ENCODE results near the gene BCL2. TPM values are rescaled to one million over a fixed set of nuclear protein-coding genes. Genes with fewer than 3 reads are reported as not detected.

BCL2 gene
- total RNA-seq, 1 experiment from 2014 or later, result 1.5 TPM

- Histone ChIP-seq H3K9ac (ENCODE audit: low read length) (no peak overlapping the region), H3K4me3 (ENCODE audit: low read length) (no peak overlapping the region), H4K20me1 (ENCODE audit: low read length) (no peaks in the 10 kb centered on the region), H3K4me2 (ENCODE audit: low read length) (no peak overlapping the region), H3K36me3 (ENCODE audit: low read depth, low read length) (no peaks in the 10 kb centered on the region), H2AFZ (ENCODE audit: low read length) (no peak overlapping the region), H3F3A (ENCODE audit: low read length, unreplicated experiment) (no peaks in the 10 kb centered on the region), H3K27me3 (ENCODE audit: low read length) (0 out of 2 replicates have a peak, but pooled peaks cover 5% of the 10 kb centered on the region), H3K27ac (ENCODE audit: low read length) (no peak overlapping the region), H3K4me1 (ENCODE audit: insufficient read depth, low read length) (peaks cover 21% of the 10 kb centered on the region), H3K79me2 (ENCODE audit: low read length) (no peaks in the 10 kb centered on the region), H3K9me3 (ENCODE audit: low read length) (no peaks in the 10 kb centered on the region), H3K9me2 (replicated peaks; ENCODE audit: low read length) (no peaks in the 10 kb centered on the region)
- DNase-seq (no peak), ATAC-seq (no peak)
- BruUV-seq (replicated peaks), result no TSS peak
- intact Hi-C loops (cut with micrococcal nuclease), result no loop called here
- ChIA-PET POLR2A (ENCODE audit: unreplicated experiment) (no interaction called here), CTCF (no interaction called here)
- TF ChIP-seq EZH2 (IDR thresholded peaks at IDR 0.05; ENCODE audit: low read length, unreplicated experiment) (no peak), EZH2phosphoT487 (IDR thresholded peaks at IDR 0.05; ENCODE audit: borderline replicate concordance, low read length) (no peak), CTCF (conservative IDR thresholded peaks at IDR 0.05; ENCODE audit: low read depth, low read length) (no peak)
These were observed 59.2 kb downstream of the BCL2 start for GRCh38 chr18:63260380-63260754.

GRCh38 chr18:63259567-63260379, 59.8 kb downstream of the BCL2 start:
- Histone ChIP-seq H3K79me2 (ENCODE audit: low read length) (no peaks in the 10 kb centered on the region), H3K9ac (ENCODE audit: low read length) (peak overlapping the region; percentile 26; the same call in 1 of the 2 replicates), H3K36me3 (ENCODE audit: low read depth, low read length) (no peaks in the 10 kb centered on the region), H3K27me3 (ENCODE audit: low read length) (0 out of 2 replicates have a peak, but pooled peaks cover 5% of the 10 kb centered on the region), H3K4me1 (ENCODE audit: insufficient read depth, low read length) (peaks cover 21% of the 10 kb centered on the region), H3K9me3 (ENCODE audit: low read length) (no peaks in the 10 kb centered on the region), H3K4me3 (ENCODE audit: low read length) (no peak overlapping the region), H3K4me2 (ENCODE audit: low read length) (peak overlapping the region; percentile 64), H4K20me1 (ENCODE audit: low read length) (no peaks in the 10 kb centered on the region), H3K9me2 (replicated peaks; ENCODE audit: low read length) (no peaks in the 10 kb centered on the region), H3F3A (ENCODE audit: low read length, unreplicated experiment) (no peaks in the 10 kb centered on the region), H2AFZ (ENCODE audit: low read length) (no peak overlapping the region), H3K27ac (ENCODE audit: low read length) (peak overlapping the region; percentile 67)
- no TSS peak for BruUV-seq (replicated peaks)
- ATAC-seq (no peak), DNase-seq (no peak)
- TF ChIP-seq EZH2phosphoT487 (IDR thresholded peaks at IDR 0.05; ENCODE audit: borderline replicate concordance, low read length), result no peak
- no peak for TF ChIP-seq CTCF (conservative IDR thresholded peaks at IDR 0.05; ENCODE audit: low read depth, low read length)
- no peak for TF ChIP-seq EZH2 (IDR thresholded peaks at IDR 0.05; ENCODE audit: low read length, unreplicated experiment)
- intact Hi-C loops (cut with micrococcal nuclease), result no loop called here
- CTCF ChIA-PET, result no interaction called here
- POLR2A ChIA-PET (ENCODE audit: unreplicated experiment), result interaction anchor here (0.6 kb wide), 1 partner anchor 47 kb away, joined by 7 read pairs; no protein-coding TSS in a partner anchor
